Vagina (tissue), 2 donors: ENCODE results near the gene MYH14. TPM values are rescaled to one million over a fixed set of nuclear protein-coding genes. Genes with fewer than 3 reads are reported as not detected.

Experiments used
- DNase-seq, 2 donors: peaks; one replicate each; pipeline ENCODE4 v3.0.0-alpha.2; 2017; ENCODE audit errors: extremely low spot score in 2 of 2
- H3K27ac ChIP-seq: fragments of 200-600 bp; sonication (generic); one replicate; pipeline ENCODE4 v1.5.1; 2019
- H3K27me3 ChIP-seq: fragments of 200-600 bp; sonication (generic); one replicate; pipeline ENCODE4 v1.5.1; 2019
- H3K36me3 ChIP-seq, 2 donors: fragments of 200-600 bp; sonication (generic); one replicate each; pipeline ENCODE4 v1.5.1; 2017 to 2019
- H3K4me1 ChIP-seq: fragments of 200-600 bp; sonication (generic); one replicate; pipeline ENCODE4 v1.5.1; 2019
- H3K4me3 ChIP-seq, 2 donors: fragments of 200-600 bp; sonication (generic); 1 replicate in 1 of 2; 2 replicates in 1 of 2; pipeline ENCODE4 v1.5.1; 2016 to 2019
- H3K9me3 ChIP-seq: fragments of 200-600 bp; sonication (generic); one replicate; pipeline ENCODE4 v1.5.1; 2019
- POLR2A ChIP-seq, 2 donors: fragments of 450-650 bp; IDR thresholded peaks; one replicate each; pipeline ENCODE4 v1.6.1; 2017; ENCODE audit warnings: antibody characterized with exemption in 2 of 2, mild to moderate bottlenecking in 2 of 2, moderate library complexity in 2 of 2
- POLR2AphosphoS5 ChIP-seq, 2 donors: sonication (generic); formaldehyde crosslinking; IDR thresholded peaks; one replicate each; pipeline ENCODE4 v1.9.0; 2017; ENCODE audit warnings: antibody characterized with exemption in 2 of 2, mild to moderate bottlenecking in 2 of 2, low read depth in 1 of 2; ENCODE audit not compliant: insufficient read depth in 1 of 2
- intact Hi-C: fragments of 100-400 bp; cut with DNase I; formaldehyde crosslinking; loops from one replicate; pipeline ENCODE4 v1.15.1; 2023
- total RNA-seq: library from RNA; depleted of rRNA; stranded (reverse); fragments of >200 nt; gene quantifications from one replicate; pipeline ENCODE4 v1.2.3, GENCODE V29; 2016
- TF ChIP-seq, protein P1 (sequence below), 3 experiments: fragments of 450-650 bp in 2 of 3; fragments of 200-600 bp in 1 of 3; sonication (generic) in 1 of 3; IDR thresholded peaks; one replicate each; pipeline ENCODE4 v1.5.1; 2017 to 2019; ENCODE audit warnings: antibody characterized with exemption in 3 of 3, mild to moderate bottlenecking in 2 of 3, moderate library complexity in 2 of 3

The MYH14 gene
- total RNA-seq, 1 donor from 2014 or later, result 51.6 TPM

DNA sequence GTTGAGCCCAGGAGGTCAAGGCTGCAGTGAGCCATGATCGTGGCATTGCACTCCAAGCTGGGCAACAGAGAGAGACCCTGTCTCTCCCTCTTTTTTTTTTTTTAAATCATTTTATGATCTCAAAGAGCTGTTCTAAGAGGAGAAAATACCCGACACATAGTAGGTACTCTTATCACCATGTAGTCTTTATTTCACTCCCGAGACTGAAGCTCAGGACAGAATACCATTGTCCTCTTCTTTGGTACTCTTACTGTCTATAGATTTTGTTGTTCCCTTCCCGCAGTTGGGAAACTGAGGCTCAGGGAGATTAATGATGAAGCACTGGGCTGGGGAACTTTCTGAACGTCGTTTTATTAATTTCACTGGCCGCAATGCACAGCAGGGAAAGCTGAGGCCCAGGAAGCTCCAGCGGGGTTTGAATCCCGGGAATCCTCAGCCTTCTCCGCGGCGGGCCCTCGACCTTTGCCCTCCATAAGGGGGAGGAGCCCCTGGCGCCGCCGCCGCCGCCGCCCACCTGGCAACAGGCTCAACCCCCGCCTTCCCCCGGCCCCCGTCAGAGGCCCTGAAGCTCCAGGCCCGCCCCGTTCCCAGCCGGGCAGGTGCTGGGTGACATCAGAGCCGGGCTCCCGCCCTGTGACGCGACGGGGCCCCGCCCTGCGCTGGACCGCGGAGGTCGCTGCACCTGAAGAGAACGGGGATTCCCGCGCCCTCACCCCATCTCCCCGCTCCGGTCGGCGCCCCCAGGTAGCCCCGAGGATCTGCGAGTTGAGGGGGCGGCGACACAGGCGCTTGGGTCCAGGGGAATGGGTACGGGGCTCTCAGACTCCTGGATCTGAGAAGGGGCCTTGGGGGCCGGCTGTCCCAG lies 1.6 kb downstream of the MYH14 start:
- Histone ChIP-seq H3K27me3 (no peaks in the 10 kb centered on the region), H3K27ac (peak overlapping the region; percentile 73), H3K4me1 (peaks cover 9% of the 10 kb centered on the region), H3K36me3 (no peaks in the 10 kb centered on the region), H3K4me3 (peak overlapping the region in 1 of 2 donors; percentile 26), H3K9me3 (no peaks in the 10 kb centered on the region)
- DNase-seq, result no peak
- TF ChIP-seq, protein P1, sequence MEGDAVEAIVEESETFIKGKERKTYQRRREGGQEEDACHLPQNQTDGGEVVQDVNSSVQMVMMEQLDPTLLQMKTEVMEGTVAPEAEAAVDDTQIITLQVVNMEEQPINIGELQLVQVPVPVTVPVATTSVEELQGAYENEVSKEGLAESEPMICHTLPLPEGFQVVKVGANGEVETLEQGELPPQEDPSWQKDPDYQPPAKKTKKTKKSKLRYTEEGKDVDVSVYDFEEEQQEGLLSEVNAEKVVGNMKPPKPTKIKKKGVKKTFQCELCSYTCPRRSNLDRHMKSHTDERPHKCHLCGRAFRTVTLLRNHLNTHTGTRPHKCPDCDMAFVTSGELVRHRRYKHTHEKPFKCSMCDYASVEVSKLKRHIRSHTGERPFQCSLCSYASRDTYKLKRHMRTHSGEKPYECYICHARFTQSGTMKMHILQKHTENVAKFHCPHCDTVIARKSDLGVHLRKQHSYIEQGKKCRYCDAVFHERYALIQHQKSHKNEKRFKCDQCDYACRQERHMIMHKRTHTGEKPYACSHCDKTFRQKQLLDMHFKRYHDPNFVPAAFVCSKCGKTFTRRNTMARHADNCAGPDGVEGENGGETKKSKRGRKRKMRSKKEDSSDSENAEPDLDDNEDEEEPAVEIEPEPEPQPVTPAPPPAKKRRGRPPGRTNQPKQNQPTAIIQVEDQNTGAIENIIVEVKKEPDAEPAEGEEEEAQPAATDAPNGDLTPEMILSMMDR (IDR thresholded peaks at IDR 0.05), result no peak
- TF ChIP-seq POLR2AphosphoS5 (IDR thresholded peaks at IDR 0.05; ENCODE audit: insufficient read depth in 1 of 2, low read depth in 1 of 2) (no peak), POLR2A (IDR thresholded peaks at IDR 0.05) (no peak)
- intact Hi-C loops, result no loop called here

DNA sequence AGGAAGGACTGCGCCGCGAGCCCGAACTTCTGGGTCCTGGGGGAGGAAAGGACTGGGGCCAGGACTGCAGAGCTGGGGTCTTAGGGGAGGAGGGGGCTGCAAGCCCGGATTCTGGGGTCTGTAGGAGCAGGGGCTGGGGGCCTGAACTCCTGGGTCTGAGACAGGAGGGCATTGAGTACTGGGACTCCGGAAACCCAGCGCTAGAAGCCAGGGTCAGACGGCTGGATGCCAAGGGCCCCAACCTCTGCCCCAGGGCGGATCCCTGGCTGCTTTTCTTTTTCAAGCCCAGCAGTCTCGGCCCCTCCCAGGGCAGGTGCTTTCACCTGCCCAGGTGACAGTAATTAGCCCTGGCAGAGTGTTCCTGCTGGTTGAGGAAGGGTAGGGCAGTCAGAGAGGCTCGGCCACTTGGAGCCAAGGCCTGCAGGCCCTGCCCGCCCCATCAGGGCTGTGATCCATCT lies 2.3 kb downstream of the MYH14 start:
- Histone ChIP-seq H3K9me3 (no peaks in the 10 kb centered on the region), H3K4me3 (peak overlapping the region in 1 of 2 donors; percentile 26), H3K36me3 (no peaks in the 10 kb centered on the region), H3K27ac (peak overlapping the region; percentile 73), H3K4me1 (peaks cover 9% of the 10 kb centered on the region), H3K27me3 (no peaks in the 10 kb centered on the region)
- intact Hi-C loops, result no loop called here
- no peak for DNase-seq
- TF ChIP-seq POLR2AphosphoS5 (IDR thresholded peaks at IDR 0.05; ENCODE audit: insufficient read depth in 1 of 2, low read depth in 1 of 2), result peak; percentile 32 to 39
- TF ChIP-seq POLR2A (IDR thresholded peaks at IDR 0.05), result no peak

DNA sequence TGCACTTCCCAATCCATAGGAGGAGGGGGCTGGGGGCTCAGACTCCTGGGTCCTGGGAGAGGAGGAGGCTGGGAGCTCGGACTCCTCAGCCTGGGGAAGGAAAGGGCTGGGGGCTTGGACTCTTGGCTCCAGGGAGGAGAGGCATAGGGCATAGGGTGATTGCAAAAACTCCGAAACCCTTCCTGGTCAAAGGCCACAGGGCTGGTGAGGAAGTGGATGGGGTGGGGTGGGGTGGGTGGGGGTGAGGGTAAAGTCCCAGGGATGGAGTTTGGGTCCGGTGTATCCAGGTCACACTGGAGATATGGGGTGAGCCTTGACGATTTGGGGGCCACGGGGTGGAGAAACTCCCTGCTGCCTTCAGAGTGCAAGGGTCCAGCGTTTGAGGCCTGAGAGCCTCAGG lies 2.8 kb downstream of the MYH14 start:
- intact Hi-C loops, result no loop called here
- H3K9me3 ChIP-seq, result no peaks in the 10 kb centered on the region
- H3K36me3 ChIP-seq, result no peaks in the 10 kb centered on the region
- no peak overlapping the region for H3K4me3 ChIP-seq
- TF ChIP-seq POLR2A (IDR thresholded peaks at IDR 0.05) (no peak), POLR2AphosphoS5 (IDR thresholded peaks at IDR 0.05; ENCODE audit: insufficient read depth in 1 of 2, low read depth in 1 of 2) (no peak)
- TF ChIP-seq, protein P1 (IDR thresholded peaks at IDR 0.05), result no peak
- H3K4me1 ChIP-seq, result peaks cover 9% of the 10 kb centered on the region
- H3K27me3 ChIP-seq, result no peaks in the 10 kb centered on the region
- no peak for DNase-seq
- H3K27ac ChIP-seq, result no peak overlapping the region

DNA sequence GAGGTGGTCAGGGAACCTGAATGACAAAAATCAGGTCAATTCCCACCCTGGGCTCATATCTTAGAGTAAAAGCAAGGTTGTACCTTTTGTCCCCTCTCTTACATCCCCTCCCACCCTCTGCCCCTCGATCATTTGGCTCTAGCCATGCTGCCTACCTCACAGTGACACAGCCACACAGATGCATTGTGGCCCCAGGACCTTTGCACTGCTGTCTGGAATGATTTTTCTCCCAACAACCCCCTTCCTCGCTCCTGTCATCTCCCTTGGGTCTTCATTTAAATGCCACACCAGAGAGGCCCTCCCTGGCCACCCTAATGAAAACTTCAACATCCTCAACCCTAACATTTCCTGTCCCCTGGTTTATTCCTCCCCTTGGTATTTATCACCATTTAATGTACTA lies 4.3 kb downstream of the MYH14 start:
- H3K27me3 ChIP-seq, result no peaks in the 10 kb centered on the region
- H3K9me3 ChIP-seq, result no peaks in the 10 kb centered on the region
- peaks cover 9% of the 10 kb centered on the region for H3K4me1 ChIP-seq
- H3K4me3 ChIP-seq, result no peak overlapping the region
- no peak overlapping the region for H3K27ac ChIP-seq
- H3K36me3 ChIP-seq, result no peaks in the 10 kb centered on the region
- no peak for TF ChIP-seq POLR2A (IDR thresholded peaks at IDR 0.05)
- TF ChIP-seq, protein P1 (IDR thresholded peaks at IDR 0.05), result no peak
- no peak for TF ChIP-seq POLR2AphosphoS5 (IDR thresholded peaks at IDR 0.05; ENCODE audit: insufficient read depth in 1 of 2, low read depth in 1 of 2)
- intact Hi-C loops, result no loop called here
- DNase-seq, result no peak

DNA sequence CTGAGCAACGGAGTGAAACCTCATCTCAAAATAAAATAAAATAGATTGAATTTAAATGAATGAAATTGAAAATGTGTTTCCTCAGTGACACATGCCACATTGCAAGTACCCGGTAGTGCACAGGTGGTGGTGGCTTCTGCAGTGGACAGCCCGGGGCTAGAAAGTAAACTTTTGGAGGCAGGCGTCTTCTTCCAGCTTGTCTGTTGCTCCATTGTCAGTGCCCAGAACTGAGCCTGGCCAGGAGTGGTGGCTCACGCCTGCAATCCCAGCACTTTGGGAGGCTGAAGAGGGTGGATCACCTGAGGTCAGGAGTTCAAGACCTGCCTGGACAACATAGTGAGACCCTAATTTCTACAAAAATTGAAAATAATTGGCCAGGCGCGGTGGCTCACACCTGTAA lies 5.7 kb downstream of the MYH14 start:
- no peaks in the 10 kb centered on the region for H3K9me3 ChIP-seq
- H3K36me3 ChIP-seq, result no peaks in the 10 kb centered on the region
- intact Hi-C loops, result no loop called here
- no peak overlapping the region for H3K27ac ChIP-seq
- H3K4me1 ChIP-seq, result no peaks in the 10 kb centered on the region
- no peak for DNase-seq
- TF ChIP-seq, protein P1 (IDR thresholded peaks at IDR 0.05), result no peak
- TF ChIP-seq POLR2A (IDR thresholded peaks at IDR 0.05), result no peak
- no peak for TF ChIP-seq POLR2AphosphoS5 (IDR thresholded peaks at IDR 0.05; ENCODE audit: insufficient read depth in 1 of 2, low read depth in 1 of 2)
- H3K4me3 ChIP-seq, result no peak overlapping the region
- no peaks in the 10 kb centered on the region for H3K27me3 ChIP-seq
